Measurements from ENCODE around the gene KCNQ1. TPM values are rescaled to one million over a fixed set of nuclear protein-coding genes. Genes with fewer than 3 reads are reported as not detected.

Gene KCNQ1
- total and polyA plus RNA-seq, 2 donors (not counting 1 experiment from before 2014, with no cell fraction given): 21.5 to 28.8 TPM

GRCh38 chr11:2684581-2684980 lies 239.8 kb downstream of the KCNQ1 start:
- Histone ChIP-seq H3K27ac (ENCODE audit: low read length in 2 of 2) (no peak overlapping the region), H3K4me2 (replicated peaks; ENCODE audit: low read depth, low read length, poor library complexity, severe bottlenecking) (no peak overlapping the region), H2AFZ (ENCODE audit: insufficient read depth, low read depth, low read length, poor library complexity, severe bottlenecking) (no peak overlapping the region), H3K9ac (ENCODE audit: low read length) (no peak overlapping the region), H3K27me3 (replicated peaks in 1 of 4; ENCODE audit: control extremely low read depth in 1 of 4, control insufficient read depth in 3 of 4, insufficient read depth in 4 of 4, low read length in 3 of 4) (no peaks in the 10 kb centered on the region), H3K36me3 (replicated peaks in 1 of 2; ENCODE audit: control extremely low read depth in 1 of 2, control insufficient read depth in 1 of 2, extremely low read depth in 1 of 2, insufficient read depth in 2 of 2, low read length in 1 of 2) (no peaks in the 10 kb centered on the region), H3K9me3 (ENCODE audit: control extremely low read depth in 1 of 3, control insufficient read depth in 2 of 3, insufficient read depth in 1 of 3, low read length in 2 of 3) (no peaks in the 10 kb centered on the region), H4K20me1 (ENCODE audit: control insufficient read depth, insufficient read depth, low read length, poor library complexity, severe bottlenecking) (no peaks in the 10 kb centered on the region), H3K4me3 (ENCODE audit: control extremely low read depth in 1 of 5, extremely low read depth in 1 of 5, insufficient read depth in 1 of 5, low read depth in 2 of 5, low read length in 4 of 5) (no peak overlapping the region), H3K79me2 (ENCODE audit: control insufficient read depth, insufficient read depth, low read length) (peaks cover 5% of the 10 kb centered on the region), H3K4me1 (ENCODE audit: control insufficient read depth in 2 of 2, insufficient read depth in 2 of 2, low read length in 2 of 2) (peaks cover 14 to 19% of the 10 kb centered on the region in 2 donors)
- TF ChIP-seq, protein P1, sequence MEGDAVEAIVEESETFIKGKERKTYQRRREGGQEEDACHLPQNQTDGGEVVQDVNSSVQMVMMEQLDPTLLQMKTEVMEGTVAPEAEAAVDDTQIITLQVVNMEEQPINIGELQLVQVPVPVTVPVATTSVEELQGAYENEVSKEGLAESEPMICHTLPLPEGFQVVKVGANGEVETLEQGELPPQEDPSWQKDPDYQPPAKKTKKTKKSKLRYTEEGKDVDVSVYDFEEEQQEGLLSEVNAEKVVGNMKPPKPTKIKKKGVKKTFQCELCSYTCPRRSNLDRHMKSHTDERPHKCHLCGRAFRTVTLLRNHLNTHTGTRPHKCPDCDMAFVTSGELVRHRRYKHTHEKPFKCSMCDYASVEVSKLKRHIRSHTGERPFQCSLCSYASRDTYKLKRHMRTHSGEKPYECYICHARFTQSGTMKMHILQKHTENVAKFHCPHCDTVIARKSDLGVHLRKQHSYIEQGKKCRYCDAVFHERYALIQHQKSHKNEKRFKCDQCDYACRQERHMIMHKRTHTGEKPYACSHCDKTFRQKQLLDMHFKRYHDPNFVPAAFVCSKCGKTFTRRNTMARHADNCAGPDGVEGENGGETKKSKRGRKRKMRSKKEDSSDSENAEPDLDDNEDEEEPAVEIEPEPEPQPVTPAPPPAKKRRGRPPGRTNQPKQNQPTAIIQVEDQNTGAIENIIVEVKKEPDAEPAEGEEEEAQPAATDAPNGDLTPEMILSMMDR (IDR thresholded peaks at IDR 0.05): no peak
- ATAC-seq (ENCODE audit: low read depth) (no peak), DNase-seq (no peak)
- intact Hi-C loops (cut with micrococcal nuclease): no loop called here
- WGBS (ENCODE audit: insufficient coverage): 100% methylated on average over 1 of the region's 1 CpG
- peaks cover 19% of the 10 kb centered on the region for H3K4me1 Mint-ChIP-seq
- no peak overlapping the region for H3K4me3 Mint-ChIP-seq
- no peaks in the 10 kb centered on the region for H3K9me3 Mint-ChIP-seq (ENCODE audit: insufficient read depth)
- H3K27me3 Mint-ChIP-seq: no peaks in the 10 kb centered on the region
- no peak overlapping the region for H3K27ac Mint-ChIP-seq
- ChIA-PET CTCF (no interaction called here), POLR2A (no interaction called here)

- peaks cover 21% of the 10 kb centered on the region for H3K4me1 Mint-ChIP-seq
- no peak overlapping the region for H2AFZ ChIP-seq (ENCODE audit: insufficient read depth, low read depth, low read length, poor library complexity, severe bottlenecking)
- ChIA-PET POLR2A (no interaction called here), CTCF (no interaction called here)
- no peaks in the 10 kb centered on the region for H3K36me3 ChIP-seq (replicated peaks in 1 of 2; ENCODE audit: control extremely low read depth in 1 of 2, control insufficient read depth in 1 of 2, extremely low read depth in 1 of 2, insufficient read depth in 2 of 2, low read length in 1 of 2)
- ATAC-seq (ENCODE audit: low read depth): no peak
- DNase-seq: no peak
- no peak overlapping the region for H3K4me3 ChIP-seq (ENCODE audit: control extremely low read depth in 1 of 5, extremely low read depth in 1 of 5, insufficient read depth in 1 of 5, low read depth in 2 of 5, low read length in 4 of 5)
- H3K27me3 Mint-ChIP-seq: no peaks in the 10 kb centered on the region
- H3K9ac ChIP-seq (ENCODE audit: low read length): no peak overlapping the region
- no peaks in the 10 kb centered on the region for H3K9me3 ChIP-seq (ENCODE audit: control extremely low read depth in 1 of 3, control insufficient read depth in 2 of 3, insufficient read depth in 1 of 3, low read length in 2 of 3)
- peaks cover 5% of the 10 kb centered on the region for H3K79me2 ChIP-seq (ENCODE audit: control insufficient read depth, insufficient read depth, low read length)
- H3K4me2 ChIP-seq (replicated peaks; ENCODE audit: low read depth, low read length, poor library complexity, severe bottlenecking): no peak overlapping the region
- WGBS (ENCODE audit: insufficient coverage): 92% methylated on average over 6 of the region's 6 CpGs
- H3K27ac Mint-ChIP-seq: no peak overlapping the region
- no peaks in the 10 kb centered on the region for H3K27me3 ChIP-seq (replicated peaks in 1 of 4; ENCODE audit: control extremely low read depth in 1 of 4, control insufficient read depth in 3 of 4, insufficient read depth in 4 of 4, low read length in 3 of 4)
- no peak overlapping the region for H3K4me3 Mint-ChIP-seq
- H3K4me1 ChIP-seq (ENCODE audit: control insufficient read depth in 2 of 2, insufficient read depth in 2 of 2, low read length in 2 of 2): peaks cover 14 to 19% of the 10 kb centered on the region in 2 donors
- no peak overlapping the region for H3K27ac ChIP-seq (ENCODE audit: low read length in 2 of 2)
- intact Hi-C loops (cut with micrococcal nuclease): no loop called here
- no peak for TF ChIP-seq EZH2 (IDR thresholded peaks at IDR 0.05; ENCODE audit: borderline replicate concordance, insufficient read depth, low read depth, low read length, poor library complexity, severe bottlenecking)
- TF ChIP-seq, protein P1 (IDR thresholded peaks at IDR 0.05): no peak
- H3K9me3 Mint-ChIP-seq (ENCODE audit: insufficient read depth): no peaks in the 10 kb centered on the region
- no peaks in the 10 kb centered on the region for H4K20me1 ChIP-seq (ENCODE audit: control insufficient read depth, insufficient read depth, low read length, poor library complexity, severe bottlenecking)
Measured at GRCh38 chr11:2685051-2685450, 240.2 kb downstream of the KCNQ1 start.

Data from B cell (primary cell).